G401.6 (cell line): ENCODE measurements around the gene MOB3C.

ENCODE experiments used
- FAIRE-seq: peaks from 2 replicates; lab custom pipeline; 2012; peaks lifted over from hg19 to GRCh38; lab: Jason Lieb, UNC

The MOB3C gene

GRCh38 chr1:46571691-46572225, 44.9 kb downstream of the MOB3C start:
- no peak for FAIRE-seq

- no peak for FAIRE-seq
Measured at GRCh38 chr1:46569884-46570725, 46.5 kb downstream of the MOB3C start.

DNA sequence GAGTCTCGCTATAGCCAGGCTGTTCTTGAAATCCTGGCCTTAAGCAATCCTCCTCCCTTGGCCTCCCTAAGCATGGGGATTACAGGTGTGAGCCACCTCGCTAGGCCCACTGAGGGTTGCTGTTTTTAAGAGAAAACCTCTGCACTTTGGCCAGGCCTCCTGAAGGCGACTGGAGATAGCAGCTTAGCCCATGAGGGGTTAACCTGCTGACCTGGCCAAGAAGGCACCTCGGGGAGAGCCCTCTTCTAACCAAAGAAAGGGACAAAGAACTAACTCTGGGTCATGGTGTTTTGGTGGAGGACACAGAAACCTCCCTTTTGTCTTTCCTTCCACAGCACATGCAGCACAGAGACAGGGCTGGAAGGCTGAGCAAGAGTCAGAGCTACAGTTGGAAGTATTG, 47.5 kb downstream of the MOB3C start:
- no peak for FAIRE-seq

DNA sequence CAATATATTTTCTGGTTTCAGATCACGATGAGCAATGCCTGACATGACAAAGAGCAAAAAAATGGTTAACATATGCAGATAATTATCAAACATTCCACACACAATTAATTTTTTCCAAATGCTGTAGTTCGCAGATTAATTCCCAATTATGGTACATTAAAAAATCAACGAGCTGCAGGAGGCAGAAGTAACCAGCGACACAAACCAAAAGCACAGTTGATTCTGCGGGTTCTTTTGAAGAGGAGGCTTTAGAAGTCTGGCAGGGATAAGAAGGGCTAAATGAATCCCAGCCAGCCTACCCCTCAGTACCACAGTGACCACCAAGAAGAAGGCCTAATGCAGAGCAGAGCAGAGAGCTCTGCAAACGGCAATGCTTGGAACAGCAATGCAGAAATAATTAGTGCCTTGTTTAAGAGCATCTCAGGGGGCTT, 48.1 kb downstream of the MOB3C start:
- FAIRE-seq: no peak

GRCh38 chr1:46563341-46563740, 53.3 kb downstream of the MOB3C start:
- no peak for FAIRE-seq

GRCh38 chr1:46562498-46562897, 54.1 kb downstream of the MOB3C start:
- no peak for FAIRE-seq

DNA sequence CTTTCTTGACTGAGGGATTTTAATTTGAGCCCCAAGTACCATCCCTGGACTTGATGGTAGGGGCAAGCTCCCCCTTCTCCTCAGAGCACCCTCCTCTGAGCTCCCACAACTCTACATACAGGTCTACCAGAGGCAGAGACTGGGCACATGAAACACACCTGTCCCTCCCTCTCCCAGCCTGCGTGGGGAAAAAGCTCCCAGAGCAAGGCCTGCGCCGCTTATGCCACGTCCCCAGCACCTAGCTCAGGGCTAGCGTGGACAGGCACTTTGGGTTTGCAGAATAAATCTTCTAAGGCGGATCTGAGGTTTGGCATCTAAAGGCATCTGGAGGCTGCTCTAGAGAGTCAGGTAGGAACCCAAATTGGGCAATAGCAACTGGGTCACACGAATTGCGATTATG, 57.6 kb downstream of the MOB3C start:
- FAIRE-seq: no peak

DNA sequence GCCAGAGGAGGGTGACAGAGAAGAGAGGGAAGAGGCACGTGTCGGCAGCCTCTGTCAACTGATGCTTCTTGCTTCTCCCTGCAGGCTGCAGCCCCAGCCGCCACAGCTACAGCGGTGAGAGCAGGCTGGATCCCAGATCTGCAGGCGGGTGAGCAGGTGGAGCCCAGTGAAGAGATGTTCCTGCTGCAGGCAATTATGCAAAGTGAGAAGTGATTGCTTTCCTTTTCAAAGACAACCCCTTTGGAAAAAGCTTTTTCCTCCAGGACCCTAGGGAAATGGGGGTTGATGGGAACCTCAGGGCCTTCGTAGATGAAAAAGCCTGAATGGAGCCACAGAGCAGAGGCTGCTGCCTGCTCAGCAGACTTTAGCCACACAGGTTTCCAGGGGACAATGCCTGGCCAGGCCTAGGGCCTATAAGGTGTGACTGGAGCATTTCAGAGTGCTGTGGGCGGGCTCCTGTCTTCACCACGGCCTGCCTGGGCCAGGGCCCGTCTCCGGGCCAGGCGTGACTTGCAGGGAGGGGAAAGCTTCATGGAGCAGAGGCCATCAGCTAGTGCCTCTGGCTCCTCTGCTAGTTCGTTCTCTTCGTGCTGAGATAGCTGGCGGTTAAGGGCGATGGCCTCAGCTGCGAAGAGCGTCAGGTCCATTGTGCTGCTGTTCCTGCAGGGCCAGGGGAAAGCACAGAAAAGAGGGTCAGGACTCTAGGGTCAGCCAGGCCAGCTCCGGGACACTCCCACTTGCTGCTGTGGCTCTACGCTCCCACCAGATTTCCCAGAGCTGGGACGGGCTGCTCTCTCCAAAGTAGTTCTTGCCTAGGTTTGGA, 58.3 kb downstream of the MOB3C start:
- no peak for FAIRE-seq
